Sigmoid colon (tissue), 7 donors: ENCODE data around the gene CTNS. TPM values are rescaled to one million over a fixed set of nuclear protein-coding genes. Genes with fewer than 3 reads are reported as not detected.
A peak's percentile ranks its signal among the peaks of the same experiment; 100 is the strongest.

Source experiments
- DNase-seq: peaks from one replicate; pipeline ENCODE4 v3.0.0-alpha.2; 2019
- H3K27ac ChIP-seq, 4 donors: fragments of 200-600 bp; sonication (generic); one replicate each; pipeline ENCODE4 v1.5.1; 2016 to 2019; ENCODE audit warnings: mild to moderate bottlenecking in 1 of 4
- H3K27me3 ChIP-seq, 3 donors: fragments of 200-600 bp; sonication (generic); one replicate each; pipeline ENCODE4 v1.5.1; 2019; ENCODE audit warnings: mild to moderate bottlenecking in 1 of 3
- H3K36me3 ChIP-seq, 4 donors: fragments of 200-600 bp; sonication (generic); one replicate each; pipeline ENCODE4 v1.5.1; 2016 to 2019
- H3K4me1 ChIP-seq, 4 donors: fragments of 200-600 bp; sonication (generic); one replicate each; pipeline ENCODE4 v1.5.1; 2017 to 2019
- H3K4me3 ChIP-seq, 4 donors: fragments of 200-600 bp; sonication (generic); one replicate each; pipeline ENCODE4 v1.5.1; 2017 to 2019; ENCODE audit warnings: mild to moderate bottlenecking in 2 of 4, moderate library complexity in 1 of 4
- H3K9me3 ChIP-seq, 4 donors: fragments of 200-600 bp in 3 of 4; sonication (generic) in 3 of 4; one replicate each; pipeline versions ENCODE4 v1.5.1 to v1.6.1; 2013 to 2019
- CTCF ChIP-seq, 4 experiments: fragments of 450-650 bp in 3 of 4; fragments of 200-600 bp in 1 of 4; IDR thresholded peaks; one replicate each; pipeline ENCODE4 v1.5.1; 2016 to 2019; ENCODE audit warnings: antibody characterized with exemption in 4 of 4, mild to moderate bottlenecking in 3 of 4, moderate library complexity in 2 of 4
- EP300 ChIP-seq, 4 donors: sonication (generic); formaldehyde crosslinking; IDR thresholded peaks; one replicate each; pipeline ENCODE4 v1.6.1; 2017; ENCODE audit warnings: antibody characterized with exemption in 4 of 4
- POLR2A ChIP-seq, 2 donors: fragments of 450-650 bp; IDR thresholded peaks; one replicate each; pipeline ENCODE4 v1.6.1; 2016; ENCODE audit warnings: antibody characterized with exemption in 2 of 2, mild to moderate bottlenecking in 2 of 2, moderate library complexity in 2 of 2
- POLR2AphosphoS5 ChIP-seq, 4 donors: sonication (generic); formaldehyde crosslinking; IDR thresholded peaks; one replicate each; pipeline ENCODE4 v1.6.1; 2017; ENCODE audit warnings: antibody characterized with exemption in 4 of 4
- WGBS, 2 donors: extraction: QIAGEN DNeasy Blood & Tissue Kit; methylation state at CpG; one replicate each; pipeline ENCODE4 v1.1.7; 2013; 5-methylcytosine and 5-hydroxymethylcytosine counted together
- intact Hi-C: fragments of 100-400 bp; cut with DNase I; formaldehyde crosslinking; loops from one replicate; pipeline ENCODE4 v1.15.1; 2023
- polyA plus RNA-seq, 3 donors: library from polyadenylated mRNA; stranded (reverse); fragments of 200-250 nt; gene quantifications; one replicate each; pipeline ENCODE4 v1.2.3, GENCODE V29; 2013
- total RNA-seq, 4 donors: library from RNA; depleted of rRNA; stranded (reverse); fragments of >200 nt; gene quantifications; one replicate each; pipeline ENCODE4 v1.1.0, GENCODE V29; 2016
- donor health status: healthy with polysubstance abuse.
- donor health status: Bipolar disorder and iron deficiency.
- donor health status: healthy.

Gene CTNS
- total and polyA plus RNA-seq, 7 donors, result 1.8 to 26.0 (median 13.3) TPM

GRCh38 chr17:3627769-3628167 is 8.8 kb upstream of the CTNS start:
- intact Hi-C loops, result no loop called here
- no peaks in the 10 kb centered on the region for H3K4me1 ChIP-seq
- H3K9me3 ChIP-seq, result no peaks in the 10 kb centered on the region
- no peaks in the 10 kb centered on the region for H3K27me3 ChIP-seq
- peaks cover 11 to 75% (median 28%) of the 10 kb centered on the region in 4 donors for H3K36me3 ChIP-seq
- H3K4me3 ChIP-seq, result no peak overlapping the region
- DNase-seq, result no peak
- 94% methylated on average over 11 of the region's 11 CpGs for WGBS, 2 donors
- TF ChIP-seq POLR2A (IDR thresholded peaks at IDR 0.05), result no peak
- no peak for TF ChIP-seq CTCF (IDR thresholded peaks at IDR 0.05)
- TF ChIP-seq POLR2AphosphoS5 (IDR thresholded peaks at IDR 0.05), result no peak
- TF ChIP-seq EP300 (IDR thresholded peaks at IDR 0.05), result no peak
- no peak overlapping the region for H3K27ac ChIP-seq

- no peaks in the 10 kb centered on the region for H3K27me3 ChIP-seq
- peaks cover 6 to 46% (median 14%) of the 10 kb centered on the region in 4 donors for H3K36me3 ChIP-seq
- 92 to 94% methylated on average over 10 of the region's 10 CpGs for WGBS, 2 donors
- peaks cover 0 to 20% (median 16%) of the 10 kb centered on the region in 4 donors for H3K4me1 ChIP-seq
- no peaks in the 10 kb centered on the region for H3K9me3 ChIP-seq
- H3K27ac ChIP-seq, result no peak overlapping the region
- intact Hi-C loops, result no loop called here
- TF ChIP-seq CTCF (IDR thresholded peaks at IDR 0.05), result no peak
- no peak for TF ChIP-seq EP300 (IDR thresholded peaks at IDR 0.05)
- no peak for TF ChIP-seq POLR2A (IDR thresholded peaks at IDR 0.05)
- TF ChIP-seq POLR2AphosphoS5 (IDR thresholded peaks at IDR 0.05), result no peak
- H3K4me3 ChIP-seq, result no peak overlapping the region
- DNase-seq, result no peak
Measured at GRCh38 chr17:3630781-3631180, 5.8 kb upstream of the CTNS start.

- peaks cover 6 to 34% (median 11%) of the 10 kb centered on the region in 4 donors for H3K36me3 ChIP-seq
- DNase-seq, result no peak
- H3K9me3 ChIP-seq, result no peaks in the 10 kb centered on the region
- intact Hi-C loops, result no loop called here
- H3K4me1 ChIP-seq, result peaks cover 0 to 24% (median 21%) of the 10 kb centered on the region in 4 donors
- no peak overlapping the region for H3K4me3 ChIP-seq
- no peak overlapping the region for H3K27ac ChIP-seq
- WGBS, 2 donors, result 96 to 97% methylated on average over 7 of the region's 7 CpGs
- no peaks in the 10 kb centered on the region for H3K27me3 ChIP-seq
- TF ChIP-seq EP300 (IDR thresholded peaks at IDR 0.05), result no peak
- TF ChIP-seq CTCF (IDR thresholded peaks at IDR 0.05), result no peak
- TF ChIP-seq POLR2AphosphoS5 (IDR thresholded peaks at IDR 0.05), result no peak
- no peak for TF ChIP-seq POLR2A (IDR thresholded peaks at IDR 0.05)
Measured at GRCh38 chr17:3632287-3632686, 4.3 kb upstream of the CTNS start.

- peaks cover 0 to 10% (median under 1%) of the 10 kb centered on the region in 4 donors for H3K36me3 ChIP-seq
- DNase-seq, result no peak
- peak overlapping the region; percentile 89 to 100 (median 96) for H3K4me3 ChIP-seq
- peak overlapping the region; percentile 92 to 96 (median 95) for H3K27ac ChIP-seq
- intact Hi-C loops, result loop anchor here (1.0 to 5.0 kb wide), 3 partner anchors 33 to 588 kb away; partner anchors contain the start of genes EMC6, HASPIN and TAX1BP3
- peaks cover 0 to 32% (median 28%) of the 10 kb centered on the region in 4 donors for H3K4me1 ChIP-seq
- no peaks in the 10 kb centered on the region for H3K27me3 ChIP-seq
- no peak for TF ChIP-seq POLR2A (IDR thresholded peaks at IDR 0.05)
- TF ChIP-seq EP300 (IDR thresholded peaks at IDR 0.05), result no peak
- TF ChIP-seq POLR2AphosphoS5 (IDR thresholded peaks at IDR 0.05), result no peak
- no peak for TF ChIP-seq CTCF (IDR thresholded peaks at IDR 0.05)
- 5 to 17% methylated on average over 38 of the region's 38 CpGs for WGBS, 2 donors
- H3K9me3 ChIP-seq, result no peaks in the 10 kb centered on the region
Measured at GRCh38 chr17:3635474-3636153, 946 bp upstream of the CTNS start.
